HepG2 (cell line): Measurements from ENCODE around the gene EGR2. TPM values are rescaled to one million over a fixed set of nuclear protein-coding genes. Genes with fewer than 3 reads are reported as not detected.
A peak's percentile ranks its signal among the peaks of the same experiment; 100 is the strongest.

Experiments
- AGO2 ChIP-seq: fragments of 200-400 bp; formaldehyde crosslinking; optimal IDR thresholded peaks from 2 replicates; pipeline ENCODE3; 2017; ENCODE audit warnings: mild to moderate bottlenecking, low read depth, low read length, moderate library complexity
- CEBPG ChIP-seq: IDR thresholded peaks from 2 replicates; pipeline ENCODE4 v1.6.1; 2016
- CREM ChIP-seq, 2 experiments: sonication (generic) in 1 of 2; formaldehyde crosslinking in 1 of 2; IDR thresholded peaks; 2 replicates each; pipeline versions ENCODE4 v1.4.0 to v1.6.1; 2016 to 2020; ENCODE audit warnings: antibody characterized with exemption in 1 of 2, mild to moderate bottlenecking in 1 of 2, missing genetic modification reagents in 1 of 2
- HIVEP1 ChIP-seq: sonication (generic); formaldehyde crosslinking; IDR thresholded peaks from 2 replicates; pipeline ENCODE4 v1.4.0; 2020; ENCODE audit warnings: mild to moderate bottlenecking, missing genetic modification reagents
- HMGA1 ChIP-seq: sonication (generic); formaldehyde crosslinking; conservative IDR thresholded peaks from 2 replicates; pipeline ENCODE4 v1.4.0; 2020; ENCODE audit warnings: missing genetic modification reagents
- ISL2 ChIP-seq: sonication (generic); formaldehyde crosslinking; IDR thresholded peaks from 2 replicates; pipeline ENCODE4 v1.5.0; 2020; ENCODE audit warnings: missing genetic modification reagents
- JARID2 ChIP-seq: sonication (generic); formaldehyde crosslinking; IDR thresholded peaks from 2 replicates; pipeline ENCODE4 v1.8.1; 2023; ENCODE audit warnings: missing genetic modification reagents, inconsistent platforms; ENCODE audit not compliant: insufficient replicate concordance
- KDM6A ChIP-seq: IDR thresholded peaks from 2 replicates; pipeline ENCODE4 v1.6.1; 2016; ENCODE audit warnings: low read depth
- KMT2A ChIP-seq: sonication (generic); formaldehyde crosslinking; IDR thresholded peaks from 2 replicates; pipeline ENCODE4 v1.4.0; 2020; ENCODE audit warnings: missing genetic modification reagents
- TAF1 ChIP-seq: sonication (generic); formaldehyde crosslinking; IDR thresholded peaks from 2 replicates; pipeline ENCODE4 v1.4.0; 2020; ENCODE audit warnings: missing genetic modification reagents
- TBX2 ChIP-seq: sonication (generic); formaldehyde crosslinking; IDR thresholded peaks from 2 replicates; pipeline ENCODE4 v1.5.0; 2020; ENCODE audit warnings: missing genetic modification reagents, mild to moderate bottlenecking, borderline replicate concordance
- ZNF232 ChIP-seq: sonication (generic); formaldehyde crosslinking; IDR thresholded peaks from 2 replicates; pipeline ENCODE4 v1.4.0; 2020; ENCODE audit warnings: missing genetic modification reagents, borderline replicate concordance
- ZNF34 ChIP-seq: sonication (generic); formaldehyde crosslinking; IDR thresholded peaks from 2 replicates; pipeline ENCODE4 v1.4.0; 2020; ENCODE audit warnings: mild to moderate bottlenecking, missing genetic modification reagents, borderline replicate concordance
- ZNF564 ChIP-seq: sonication (generic); formaldehyde crosslinking; IDR thresholded peaks from 2 replicates; pipeline ENCODE4 v1.8.1; 2023; ENCODE audit warnings: mild to moderate bottlenecking, missing genetic modification reagents
- polyA plus RNA-seq, 8 experiments: library from polyadenylated mRNA; depleted of rRNA in 3 of 8; stranded (reverse) in 7 of 8; unstranded in 1 of 8; fragments of >200 nt; fragmentation: Illumina TruSeq in 4 of 8; extraction: Trizol in 4 of 8; gene quantifications; 2 replicates each; pipeline versions ENCODE4 v1.2.1 to v1.2.3, GENCODE V29; 2011 to 2016; ENCODE audit warnings: low read depth in 4 of 8, missing spikeins in 1 of 8, mixed read lengths in 1 of 8; ENCODE audit not compliant: insufficient read depth in 1 of 8
- total RNA-seq, 5 experiments: library from RNA; depleted of rRNA; stranded (reverse); fragments of >200 nt; fragmentation: Illumina TruSeq; extraction: Trizol; gene quantifications; 2 replicates each; pipeline ENCODE4 v1.2.3, GENCODE V29; 2016; ENCODE audit warnings: low read depth in 1 of 5
- TF ChIP-seq, protein P1 (sequence below): sonication (generic); formaldehyde crosslinking; IDR thresholded peaks from 2 replicates; pipeline ENCODE4 v1.5.0; 2020; ENCODE audit warnings: mild to moderate bottlenecking, missing genetic modification reagents, borderline replicate concordance
- TF ChIP-seq, protein P2 (sequence below): sonication (generic); formaldehyde crosslinking; IDR thresholded peaks from 2 replicates; pipeline ENCODE4 v1.5.0; 2020; ENCODE audit warnings: missing genetic modification reagents
- TF ChIP-seq, protein P3 (sequence below): sonication (generic); formaldehyde crosslinking; IDR thresholded peaks from 2 replicates; pipeline ENCODE4 v1.5.0; 2020; ENCODE audit warnings: mild to moderate bottlenecking, missing genetic modification reagents
- TF ChIP-seq, protein P4 (sequence below), 2 experiments: fragments of 450-650 bp in 1 of 2; sonication (generic) in 1 of 2; formaldehyde crosslinking; IDR thresholded peaks; 2 replicates each; pipeline versions ENCODE4 v1.5.0 to v1.8.0; 2020 to 2022; ENCODE audit warnings: mild to moderate bottlenecking in 1 of 2, missing genetic modification reagents in 1 of 2
- TF ChIP-seq, protein P5 (sequence below): sonication (generic); formaldehyde crosslinking; IDR thresholded peaks from 2 replicates; pipeline ENCODE4 v1.4.0; 2020; ENCODE audit warnings: missing genetic modification reagents, borderline replicate concordance

Gene EGR2
- total and polyA plus RNA-seq, 2 of the 13 experiments (the other 11 are each of a cell fraction or from before 2014, with no cell fraction given) = 0.11 to 0.15 TPM

DNA sequence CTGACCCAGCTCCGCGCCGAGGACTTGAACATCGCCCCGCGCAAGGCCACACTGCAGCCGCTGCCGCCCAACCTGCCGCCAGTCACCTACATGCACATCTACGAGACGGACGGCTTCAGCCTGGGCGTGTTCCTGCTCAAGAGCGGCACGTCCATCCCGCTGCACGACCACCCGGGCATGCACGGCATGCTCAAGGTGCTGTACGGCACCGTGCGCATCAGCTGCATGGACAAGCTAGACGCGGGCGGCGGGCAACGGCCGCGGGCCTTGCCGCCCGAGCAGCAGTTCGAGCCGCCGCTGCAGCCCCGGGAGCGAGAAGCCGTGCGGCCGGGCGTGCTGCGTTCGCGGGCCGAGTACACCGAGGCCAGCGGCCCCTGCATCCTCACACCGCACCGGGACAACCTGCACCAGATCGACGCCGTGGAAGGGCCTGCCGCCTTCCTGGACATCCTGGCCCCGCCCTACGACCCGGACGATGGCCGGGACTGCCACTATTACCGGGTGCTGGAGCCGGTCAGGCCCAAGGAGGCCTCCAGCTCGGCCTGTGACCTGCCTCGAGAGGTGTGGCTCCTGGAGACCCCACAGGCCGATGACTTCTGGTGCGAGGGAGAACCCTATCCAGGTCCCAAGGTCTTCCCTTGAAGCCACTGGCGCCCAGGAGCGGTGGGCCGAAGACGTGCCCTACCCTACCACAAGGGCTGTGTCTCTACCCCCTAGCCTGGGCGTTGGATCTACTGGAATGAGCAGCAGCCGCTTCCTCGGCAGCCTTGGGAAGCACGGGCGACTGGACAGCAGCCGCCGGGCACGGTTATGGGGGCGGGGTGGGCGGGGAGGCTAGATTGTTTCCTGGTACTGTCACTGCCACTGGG is 10.7 kb downstream of the EGR2 start (continued):
- TF ChIP-seq, protein P1, sequence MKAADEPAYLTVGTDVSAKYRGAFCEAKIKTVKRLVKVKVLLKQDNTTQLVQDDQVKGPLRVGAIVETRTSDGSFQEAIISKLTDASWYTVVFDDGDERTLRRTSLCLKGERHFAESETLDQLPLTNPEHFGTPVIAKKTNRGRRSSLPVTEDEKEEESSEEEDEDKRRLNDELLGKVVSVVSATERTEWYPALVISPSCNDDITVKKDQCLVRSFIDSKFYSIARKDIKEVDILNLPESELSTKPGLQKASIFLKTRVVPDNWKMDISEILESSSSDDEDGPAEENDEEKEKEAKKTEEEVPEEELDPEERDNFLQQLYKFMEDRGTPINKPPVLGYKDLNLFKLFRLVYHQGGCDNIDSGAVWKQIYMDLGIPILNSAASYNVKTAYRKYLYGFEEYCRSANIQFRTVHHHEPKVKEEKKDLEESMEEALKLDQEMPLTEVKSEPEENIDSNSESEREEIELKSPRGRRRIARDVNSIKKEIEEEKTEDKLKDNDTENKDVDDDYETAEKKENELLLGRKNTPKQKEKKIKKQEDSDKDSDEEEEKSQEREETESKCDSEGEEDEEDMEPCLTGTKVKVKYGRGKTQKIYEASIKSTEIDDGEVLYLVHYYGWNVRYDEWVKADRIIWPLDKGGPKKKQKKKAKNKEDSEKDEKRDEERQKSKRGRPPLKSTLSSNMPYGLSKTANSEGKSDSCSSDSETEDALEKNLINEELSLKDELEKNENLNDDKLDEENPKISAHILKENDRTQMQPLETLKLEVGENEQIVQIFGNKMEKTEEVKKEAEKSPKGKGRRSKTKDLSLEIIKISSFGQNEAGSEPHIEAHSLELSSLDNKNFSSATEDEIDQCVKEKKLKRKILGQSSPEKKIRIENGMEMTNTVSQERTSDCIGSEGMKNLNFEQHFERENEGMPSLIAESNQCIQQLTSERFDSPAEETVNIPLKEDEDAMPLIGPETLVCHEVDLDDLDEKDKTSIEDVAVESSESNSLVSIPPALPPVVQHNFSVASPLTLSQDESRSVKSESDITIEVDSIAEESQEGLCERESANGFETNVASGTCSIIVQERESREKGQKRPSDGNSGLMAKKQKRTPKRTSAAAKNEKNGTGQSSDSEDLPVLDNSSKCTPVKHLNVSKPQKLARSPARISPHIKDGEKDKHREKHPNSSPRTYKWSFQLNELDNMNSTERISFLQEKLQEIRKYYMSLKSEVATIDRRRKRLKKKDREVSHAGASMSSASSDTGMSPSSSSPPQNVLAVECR (CRISPR knock-in tag) = peak; percentile 42
- TF ChIP-seq, protein P2, sequence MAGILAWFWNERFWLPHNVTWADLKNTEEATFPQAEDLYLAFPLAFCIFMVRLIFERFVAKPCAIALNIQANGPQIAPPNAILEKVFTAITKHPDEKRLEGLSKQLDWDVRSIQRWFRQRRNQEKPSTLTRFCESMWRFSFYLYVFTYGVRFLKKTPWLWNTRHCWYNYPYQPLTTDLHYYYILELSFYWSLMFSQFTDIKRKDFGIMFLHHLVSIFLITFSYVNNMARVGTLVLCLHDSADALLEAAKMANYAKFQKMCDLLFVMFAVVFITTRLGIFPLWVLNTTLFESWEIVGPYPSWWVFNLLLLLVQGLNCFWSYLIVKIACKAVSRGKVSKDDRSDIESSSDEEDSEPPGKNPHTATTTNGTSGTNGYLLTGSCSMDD (CRISPR knock-in tag) = no peak
- TF ChIP-seq, protein P3, sequence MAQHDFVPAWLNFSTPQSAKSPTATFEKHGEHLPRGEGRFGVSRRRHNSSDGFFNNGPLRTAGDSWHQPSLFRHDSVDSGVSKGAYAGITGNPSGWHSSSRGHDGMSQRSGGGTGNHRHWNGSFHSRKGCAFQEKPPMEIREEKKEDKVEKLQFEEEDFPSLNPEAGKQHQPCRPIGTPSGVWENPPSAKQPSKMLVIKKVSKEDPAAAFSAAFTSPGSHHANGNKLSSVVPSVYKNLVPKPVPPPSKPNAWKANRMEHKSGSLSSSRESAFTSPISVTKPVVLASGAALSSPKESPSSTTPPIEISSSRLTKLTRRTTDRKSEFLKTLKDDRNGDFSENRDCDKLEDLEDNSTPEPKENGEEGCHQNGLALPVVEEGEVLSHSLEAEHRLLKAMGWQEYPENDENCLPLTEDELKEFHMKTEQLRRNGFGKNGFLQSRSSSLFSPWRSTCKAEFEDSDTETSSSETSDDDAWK (CRISPR knock-in tag) = no peak
- no peak for TF ChIP-seq ZNF232
- peak; percentile 17; the same call in 1 of the 2 replicates for TF ChIP-seq ZNF564 (CRISPR knock-in tag)
- peak; percentile 59 for TF ChIP-seq TBX2
- TF ChIP-seq CEBPG (CRISPR knock-in tag) = no peak
- TF ChIP-seq KDM6A (CRISPR knock-in tag) = no peak
- 0 out of 2 replicates have a peak, but pooled peaks have one; percentile 6 for TF ChIP-seq TAF1
- TF ChIP-seq AGO2 = peak; percentile 58
- no peak; the same call in 1 of the 2 replicates for TF ChIP-seq KMT2A (CRISPR knock-in tag)
- peak; percentile 15; the same call in 1 of the 2 replicates for TF ChIP-seq ZNF34 (CRISPR knock-in tag)
- TF ChIP-seq, protein P4, sequence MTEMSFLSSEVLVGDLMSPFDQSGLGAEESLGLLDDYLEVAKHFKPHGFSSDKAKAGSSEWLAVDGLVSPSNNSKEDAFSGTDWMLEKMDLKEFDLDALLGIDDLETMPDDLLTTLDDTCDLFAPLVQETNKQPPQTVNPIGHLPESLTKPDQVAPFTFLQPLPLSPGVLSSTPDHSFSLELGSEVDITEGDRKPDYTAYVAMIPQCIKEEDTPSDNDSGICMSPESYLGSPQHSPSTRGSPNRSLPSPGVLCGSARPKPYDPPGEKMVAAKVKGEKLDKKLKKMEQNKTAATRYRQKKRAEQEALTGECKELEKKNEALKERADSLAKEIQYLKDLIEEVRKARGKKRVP (CRISPR knock-in tag; IDR thresholded peaks at IDR 0.05) = no peak
- TF ChIP-seq HIVEP1 (CRISPR knock-in tag) = peak; percentile 72; the same call in 1 of the 2 replicates
- no peak for TF ChIP-seq CREM (IDR thresholded peaks at IDR 0.05)
- TF ChIP-seq CREM (CRISPR knock-in tag; IDR thresholded peaks at IDR 0.05) = no peak
- no peak for TF ChIP-seq ISL2 (CRISPR knock-in tag)
- no peak for TF ChIP-seq HMGA1
- TF ChIP-seq, protein P5, sequence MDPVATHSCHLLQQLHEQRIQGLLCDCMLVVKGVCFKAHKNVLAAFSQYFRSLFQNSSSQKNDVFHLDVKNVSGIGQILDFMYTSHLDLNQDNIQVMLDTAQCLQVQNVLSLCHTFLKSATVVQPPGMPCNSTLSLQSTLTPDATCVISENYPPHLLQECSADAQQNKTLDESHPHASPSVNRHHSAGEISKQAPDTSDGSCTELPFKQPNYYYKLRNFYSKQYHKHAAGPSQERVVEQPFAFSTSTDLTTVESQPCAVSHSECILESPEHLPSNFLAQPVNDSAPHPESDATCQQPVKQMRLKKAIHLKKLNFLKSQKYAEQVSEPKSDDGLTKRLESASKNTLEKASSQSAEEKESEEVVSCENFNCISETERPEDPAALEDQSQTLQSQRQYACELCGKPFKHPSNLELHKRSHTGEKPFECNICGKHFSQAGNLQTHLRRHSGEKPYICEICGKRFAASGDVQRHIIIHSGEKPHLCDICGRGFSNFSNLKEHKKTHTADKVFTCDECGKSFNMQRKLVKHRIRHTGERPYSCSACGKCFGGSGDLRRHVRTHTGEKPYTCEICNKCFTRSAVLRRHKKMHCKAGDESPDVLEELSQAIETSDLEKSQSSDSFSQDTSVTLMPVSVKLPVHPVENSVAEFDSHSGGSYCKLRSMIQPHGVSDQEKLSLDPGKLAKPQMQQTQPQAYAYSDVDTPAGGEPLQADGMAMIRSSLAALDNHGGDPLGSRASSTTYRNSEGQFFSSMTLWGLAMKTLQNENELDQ (CRISPR knock-in tag) = no peak
- TF ChIP-seq JARID2 (CRISPR knock-in tag) = no peak
